ENCODE results near the gene ATAD2B. TPM values are rescaled to one million over a fixed set of nuclear protein-coding genes. Genes with fewer than 3 reads are reported as not detected.
"Not testable (repeated sequence)": the region's sequence is repeated elsewhere in the genome, so short reads cannot be mapped to it uniquely, and the experiment has no call there.

Gene ATAD2B
- total RNA-seq, 1 donor from 2014 or later, result 24.3 TPM

DNA sequence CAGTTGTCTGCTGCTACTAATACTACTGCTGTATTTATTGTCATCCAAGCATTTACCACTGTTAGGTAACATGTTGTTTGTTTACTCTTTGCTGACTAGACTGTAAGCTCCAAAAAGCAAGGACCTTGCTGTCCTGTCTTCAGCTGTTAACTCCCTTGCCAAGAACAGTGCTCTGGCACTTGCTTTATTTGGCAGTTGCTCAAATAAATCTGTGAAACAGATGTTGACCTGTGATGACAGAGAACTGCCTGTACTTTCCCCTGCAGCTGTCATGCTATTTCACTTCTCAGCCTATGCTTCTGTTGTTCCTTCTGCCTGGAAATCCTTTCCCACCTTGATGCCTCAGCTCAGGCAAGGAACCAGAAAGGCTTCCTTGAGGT, 181.2 kb downstream of the ATAD2B start:
- no peak overlapping the region for H3K4me3 ChIP-seq
- H3K27ac ChIP-seq, result no peak overlapping the region
- ATAC-seq (peak; percentile 52 to 53), DNase-seq (no peak)
- no peaks in the 10 kb centered on the region for H3K27me3 ChIP-seq (ENCODE audit: low read depth)
- intact Hi-C loops (cut with DNase I), result no loop called here
- H3K9me3 ChIP-seq, result no peaks in the 10 kb centered on the region
- peaks cover 8% of the 10 kb centered on the region for H3K4me1 ChIP-seq
- TF ChIP-seq, protein P1, sequence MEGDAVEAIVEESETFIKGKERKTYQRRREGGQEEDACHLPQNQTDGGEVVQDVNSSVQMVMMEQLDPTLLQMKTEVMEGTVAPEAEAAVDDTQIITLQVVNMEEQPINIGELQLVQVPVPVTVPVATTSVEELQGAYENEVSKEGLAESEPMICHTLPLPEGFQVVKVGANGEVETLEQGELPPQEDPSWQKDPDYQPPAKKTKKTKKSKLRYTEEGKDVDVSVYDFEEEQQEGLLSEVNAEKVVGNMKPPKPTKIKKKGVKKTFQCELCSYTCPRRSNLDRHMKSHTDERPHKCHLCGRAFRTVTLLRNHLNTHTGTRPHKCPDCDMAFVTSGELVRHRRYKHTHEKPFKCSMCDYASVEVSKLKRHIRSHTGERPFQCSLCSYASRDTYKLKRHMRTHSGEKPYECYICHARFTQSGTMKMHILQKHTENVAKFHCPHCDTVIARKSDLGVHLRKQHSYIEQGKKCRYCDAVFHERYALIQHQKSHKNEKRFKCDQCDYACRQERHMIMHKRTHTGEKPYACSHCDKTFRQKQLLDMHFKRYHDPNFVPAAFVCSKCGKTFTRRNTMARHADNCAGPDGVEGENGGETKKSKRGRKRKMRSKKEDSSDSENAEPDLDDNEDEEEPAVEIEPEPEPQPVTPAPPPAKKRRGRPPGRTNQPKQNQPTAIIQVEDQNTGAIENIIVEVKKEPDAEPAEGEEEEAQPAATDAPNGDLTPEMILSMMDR (IDR thresholded peaks at IDR 0.05), result no peak
- no peaks in the 10 kb centered on the region for H3K36me3 ChIP-seq

- Histone ChIP-seq H3K4me3 (no peak overlapping the region), H3K4me1 (peaks cover 8% of the 10 kb centered on the region), H3K27me3 (ENCODE audit: low read depth) (no peaks in the 10 kb centered on the region), H3K27ac (no peak overlapping the region), H3K9me3 (no peaks in the 10 kb centered on the region), H3K36me3 (no peaks in the 10 kb centered on the region)
- no peak for DNase-seq
- TF ChIP-seq, protein P1 (IDR thresholded peaks at IDR 0.05), result no peak
- ATAC-seq, result no peak
- intact Hi-C loops (cut with DNase I), result no loop called here
Observed at GRCh38 chr2:23745068-23745725, 181.7 kb downstream of the ATAD2B start.

GRCh38 chr2:23736783-23737182, 190.1 kb downstream of the ATAD2B start:
- H3K27ac ChIP-seq; H3K9me3 ChIP-seq; H3K4me1 ChIP-seq; intact Hi-C loops (cut with DNase I); ATAC-seq; H3K4me3 ChIP-seq; DNase-seq; H3K27me3 ChIP-seq (ENCODE audit: low read depth); H3K36me3 ChIP-seq: not testable (repeated sequence)

DNA sequence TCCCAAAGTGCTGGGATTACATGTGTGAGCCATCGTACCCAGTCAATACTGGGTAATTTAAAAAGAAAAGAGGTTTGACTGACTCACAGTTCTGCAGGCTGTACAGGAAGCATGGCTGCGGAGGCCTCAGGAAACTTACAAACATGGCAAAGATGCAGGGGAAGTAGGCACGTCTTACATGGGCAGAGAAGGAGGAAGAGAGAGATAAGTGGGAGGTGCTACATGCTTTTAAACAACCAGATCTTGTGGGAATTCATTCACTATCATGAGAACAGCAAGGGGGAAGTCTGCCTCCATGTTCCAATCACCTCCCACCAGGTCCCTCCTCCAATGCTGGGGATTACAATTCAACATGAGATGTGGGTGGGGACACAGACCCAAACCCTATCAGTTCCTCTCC, 192.5 kb downstream of the ATAD2B start:
- H3K36me3 ChIP-seq, result no peaks in the 10 kb centered on the region
- ATAC-seq (no peak), DNase-seq (no peak)
- intact Hi-C loops (cut with DNase I), result no loop called here
- no peak overlapping the region for H3K4me3 ChIP-seq
- TF ChIP-seq, protein P1 (IDR thresholded peaks at IDR 0.05), result no peak
- no peaks in the 10 kb centered on the region for H3K9me3 ChIP-seq
- no peak overlapping the region for H3K27ac ChIP-seq
- H3K4me1 ChIP-seq, result no peaks in the 10 kb centered on the region
- no peaks in the 10 kb centered on the region for H3K27me3 ChIP-seq (ENCODE audit: low read depth)

DNA sequence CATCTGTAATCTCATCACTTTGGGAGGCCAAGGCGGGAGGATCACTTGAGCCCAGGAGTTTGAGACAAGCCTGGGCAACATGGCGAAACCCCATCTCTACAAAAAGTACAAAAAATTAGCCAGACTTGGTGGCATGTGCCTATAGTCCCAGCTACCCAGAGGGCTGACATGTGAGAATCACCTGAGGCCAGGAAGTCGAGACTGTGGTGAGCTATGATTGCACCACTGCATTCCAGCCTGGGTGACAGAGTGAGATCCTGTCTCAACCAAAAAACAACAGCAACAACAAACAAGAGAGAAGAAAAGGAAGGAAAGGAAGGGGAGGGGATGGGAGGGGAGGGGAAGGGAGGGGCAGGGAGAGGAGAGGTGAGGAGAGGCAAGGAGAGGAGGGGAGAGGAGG, 203.9 kb downstream of the ATAD2B start:
- peaks cover 11% of the 10 kb centered on the region for H3K9me3 ChIP-seq
- intact Hi-C loops (cut with DNase I); H3K4me1 ChIP-seq; DNase-seq; H3K36me3 ChIP-seq; ATAC-seq; H3K4me3 ChIP-seq; H3K27me3 ChIP-seq (ENCODE audit: low read depth); H3K27ac ChIP-seq: not testable (repeated sequence)

GRCh38 chr2:23722255-23722654, 204.7 kb downstream of the ATAD2B start:
- Histone ChIP-seq H3K27me3 (ENCODE audit: low read depth) (no peaks in the 10 kb centered on the region), H3K36me3 (peaks cover 3% of the 10 kb centered on the region), H3K4me3 (no peak overlapping the region), H3K27ac (no peak overlapping the region), H3K4me1 (no peaks in the 10 kb centered on the region), H3K9me3 (peaks cover 11% of the 10 kb centered on the region)
- ATAC-seq (no peak), DNase-seq (no peak)
- intact Hi-C loops (cut with DNase I), result no loop called here
- TF ChIP-seq, protein P1 (IDR thresholded peaks at IDR 0.05), result no peak
